Activated CD4-positive, alpha-beta T cell treated with anti-CD3 and anti-CD28 coated beads for 4 hours (primary cell): ENCODE measurements around the gene OR51B6.
"Not testable (repeated sequence)": the region's sequence is repeated elsewhere in the genome, so short reads cannot be mapped to it uniquely, and the experiment has no call there.

Source experiments
- DNase-seq, 2 donors: peaks; one replicate each; pipeline ENCODE4 v3.0.0-alpha.2; 2020

The OR51B6 gene

GRCh38 chr11:5366365-5366764 is 15.1 kb downstream of the OR51B6 start:
- DNase-seq = not testable (repeated sequence)

DNA sequence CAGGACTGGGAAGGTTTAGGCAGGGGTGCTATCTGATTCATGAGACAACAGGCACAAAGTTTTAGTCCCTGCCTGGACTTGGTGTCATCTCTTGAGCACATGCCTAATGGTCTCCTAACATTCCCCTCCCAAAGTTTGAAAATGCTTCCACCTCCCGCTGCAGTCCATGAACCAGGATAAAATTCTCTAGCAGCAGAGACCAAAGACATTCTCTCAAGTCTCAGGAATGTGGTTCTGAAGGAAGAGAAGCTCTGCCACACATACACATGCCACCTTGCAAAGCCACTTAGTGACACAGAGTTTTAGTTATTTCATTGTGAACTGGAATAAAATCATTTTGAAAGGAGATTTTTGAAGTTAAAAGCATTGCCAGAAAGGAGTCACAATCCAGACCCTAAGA is 15.5 kb downstream of the OR51B6 start:
- no peak for DNase-seq

DNA sequence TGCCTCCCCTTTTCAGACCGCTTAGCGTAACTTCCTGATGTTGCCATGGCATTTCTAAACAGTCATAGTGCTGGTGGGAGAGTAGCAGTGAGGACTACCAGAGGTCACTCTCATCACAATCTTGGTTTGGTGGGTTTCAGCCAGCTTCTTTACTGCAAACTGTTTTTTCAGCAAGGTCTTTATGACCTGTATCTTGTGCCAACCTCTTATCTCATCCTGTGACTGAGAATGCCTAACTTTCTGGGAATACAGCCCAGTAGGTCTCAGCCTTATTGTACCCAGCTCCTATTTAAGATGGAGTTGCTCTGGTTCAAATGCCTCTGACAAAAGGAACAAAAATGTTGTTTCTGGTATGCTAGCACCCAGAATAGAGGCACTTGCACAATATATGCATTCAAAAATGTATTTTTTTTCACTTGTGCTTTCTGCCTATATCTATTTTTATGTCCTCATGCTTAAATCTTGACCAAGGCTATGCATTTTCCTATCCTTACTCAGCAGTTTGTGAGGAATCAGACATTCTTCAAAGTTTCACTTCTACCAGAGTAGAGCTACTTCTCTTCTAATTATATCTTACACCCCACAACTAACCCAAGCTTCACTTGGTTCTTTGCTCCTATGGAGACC is 16.3 kb downstream of the OR51B6 start:
- DNase-seq = no peak

DNA sequence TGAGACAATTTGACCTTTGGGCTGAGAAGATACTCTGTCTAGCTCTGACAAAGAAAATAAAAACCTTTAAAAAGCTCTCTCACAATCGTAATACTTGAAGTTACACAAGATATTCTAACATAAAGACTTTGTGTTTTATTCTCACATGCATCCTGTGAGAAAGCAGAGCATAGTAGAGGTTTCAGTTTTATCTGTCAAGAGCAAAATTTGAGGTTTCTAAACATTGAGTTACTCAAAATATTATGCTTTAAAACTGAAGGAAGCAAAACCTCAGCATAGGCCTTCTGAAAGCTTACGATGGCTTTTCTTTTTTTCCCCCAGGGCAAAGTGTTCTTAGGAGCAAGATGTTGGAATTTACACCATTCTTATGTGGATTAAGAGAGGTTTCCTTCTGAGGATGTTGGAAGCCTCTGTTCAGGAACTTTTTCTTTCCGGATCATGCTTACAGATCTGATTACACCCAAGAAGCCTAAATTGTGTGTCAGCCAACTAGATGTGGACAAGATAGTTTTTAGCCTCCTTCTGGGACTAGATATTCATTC is 17.3 kb downstream of the OR51B6 start:
- DNase-seq = no peak

GRCh38 chr11:5369789-5370188 is 18.5 kb downstream of the OR51B6 start:
- DNase-seq = no peak

- peak in 1 of 2 donors; percentile 1 for DNase-seq
Observed at GRCh38 chr11:5380740-5381342, 29.5 kb downstream of the OR51B6 start.

GRCh38 chr11:5383576-5383975 is 32.3 kb downstream of the OR51B6 start, which contains the start of gene OR51M1:
OR51M1 (plus strand) TSS chr11:5383812; CDS start chr11:5389399, 5,587 bp downstream.
- no peak for DNase-seq

DNA sequence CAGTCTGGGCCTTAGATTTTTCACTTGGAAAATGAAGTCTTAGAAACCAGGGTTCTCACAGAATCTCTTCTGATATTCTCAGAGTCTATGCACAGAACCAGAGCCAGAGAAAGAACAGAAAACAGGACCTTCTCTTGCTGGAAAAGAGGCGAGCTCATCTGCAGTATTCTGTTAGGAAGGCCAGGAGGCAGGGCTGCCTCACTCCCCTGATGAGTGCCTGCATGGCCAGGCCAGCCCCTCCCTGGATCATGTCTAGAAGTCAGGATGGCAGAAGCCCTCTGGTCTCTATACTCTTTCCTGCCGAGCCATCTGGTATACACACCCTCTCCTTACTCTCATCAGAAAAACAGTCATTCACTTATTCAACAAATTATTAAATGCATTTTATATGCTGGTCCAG is 33.0 kb downstream of the OR51B6 start:
- no peak for DNase-seq

DNA sequence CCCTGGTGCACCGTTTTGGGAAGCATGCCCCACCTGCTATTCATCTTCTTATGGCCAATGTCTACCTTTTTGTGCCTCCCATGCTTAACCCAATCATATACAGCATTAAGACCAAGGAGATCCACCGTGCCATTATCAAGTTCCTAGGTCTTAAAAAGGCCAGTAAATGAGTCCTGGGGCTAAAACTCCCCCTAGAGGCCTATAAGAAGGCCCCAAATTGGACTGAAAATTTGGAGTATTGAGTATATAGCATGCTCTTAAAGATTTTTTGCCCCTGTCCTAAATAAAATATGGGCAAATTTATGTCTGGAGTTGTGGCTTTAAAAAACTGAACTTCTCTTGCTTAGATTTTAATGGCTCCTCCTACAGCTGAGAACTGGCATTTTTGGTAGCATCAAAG is 38.9 kb downstream of the OR51B6 start:
- DNase-seq = no peak

DNA sequence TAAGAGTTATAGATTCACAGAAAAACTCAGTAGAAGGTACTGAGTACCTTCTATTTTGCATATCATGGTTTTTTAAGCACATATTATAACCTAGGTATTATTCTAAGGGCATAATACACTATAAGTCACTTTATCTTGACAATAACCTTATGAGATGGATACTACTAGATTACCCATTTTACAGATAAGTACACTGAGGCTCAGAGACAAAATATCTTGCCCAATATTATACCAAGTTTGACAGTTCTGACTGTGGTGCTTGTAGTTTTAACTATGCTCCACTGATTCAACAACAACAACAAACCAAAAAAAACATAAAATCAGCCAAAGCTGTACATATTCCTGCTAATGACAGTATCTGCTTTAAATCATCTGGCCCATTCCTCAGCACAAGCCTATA is 42.8 kb downstream of the OR51B6 start:
- DNase-seq = no peak

GRCh38 chr11:5398936-5399335 is 47.6 kb downstream of the OR51B6 start:
- no peak for DNase-seq
